ENCODE data around the gene NELFA.
"Not testable (repeated sequence)": the region's sequence is repeated elsewhere in the genome, so short reads cannot be mapped to it uniquely, and the experiment has no call there.

The NELFA gene

DNA sequence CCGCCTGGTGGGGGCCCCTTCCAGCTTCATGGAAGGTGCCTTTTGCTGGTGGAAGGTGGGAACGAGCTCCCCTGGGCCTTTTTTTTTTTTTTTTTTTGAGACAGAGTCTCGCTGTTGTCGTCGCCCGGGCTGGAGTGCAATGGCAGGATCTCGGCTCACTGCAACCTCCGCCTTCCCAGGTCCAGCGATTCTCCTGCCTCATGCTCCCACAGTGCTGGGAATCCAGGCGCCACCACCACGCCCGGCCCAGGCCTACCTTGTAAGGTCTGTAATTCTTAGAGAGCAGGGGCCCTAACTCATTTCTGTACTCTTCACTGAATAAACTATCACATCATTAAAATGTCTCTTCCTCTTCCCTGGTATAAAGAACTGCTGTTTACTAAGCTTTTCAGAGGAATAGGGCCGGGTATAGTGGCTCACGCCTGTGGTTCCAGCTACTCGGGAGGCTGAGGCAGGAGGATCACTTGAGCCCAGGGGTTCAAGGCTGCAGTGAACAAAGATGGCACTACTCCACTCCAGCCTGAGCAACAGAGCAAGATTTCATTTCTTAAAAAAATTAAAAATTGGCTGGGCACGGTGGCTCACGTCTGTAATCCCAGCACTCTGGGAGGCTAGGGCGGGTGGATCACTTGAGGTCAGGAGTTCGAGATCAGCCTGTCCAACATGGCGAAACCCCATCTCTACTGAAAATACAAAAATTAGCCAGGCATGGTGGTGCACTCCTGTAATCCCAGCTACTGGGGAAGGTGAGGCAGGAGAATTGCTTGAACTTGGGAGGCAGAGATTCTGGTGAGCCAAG is 14.9 kb downstream of the NELFA start:
- DNase-seq (ENCODE audit: low spot score), result not testable (repeated sequence)

DNA sequence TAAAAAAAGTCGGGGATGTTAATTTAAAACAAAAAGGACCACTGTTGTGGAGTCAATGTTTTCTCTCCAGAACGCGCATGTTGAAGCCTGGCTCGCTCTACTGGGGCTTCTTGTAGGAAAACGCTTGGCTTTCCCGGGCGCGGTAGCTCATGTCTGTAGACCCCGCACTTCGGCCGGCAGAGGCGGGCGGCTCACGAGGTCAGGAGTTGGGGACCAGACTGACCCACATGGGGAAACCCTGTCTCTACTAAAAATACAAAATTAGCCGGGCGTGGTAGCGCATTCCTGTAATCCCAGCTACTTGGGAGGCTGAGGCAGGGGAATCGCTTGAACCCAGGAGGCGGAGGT is 15.6 kb downstream of the NELFA start:
- DNase-seq (ENCODE audit: low spot score), result no peak

DNA sequence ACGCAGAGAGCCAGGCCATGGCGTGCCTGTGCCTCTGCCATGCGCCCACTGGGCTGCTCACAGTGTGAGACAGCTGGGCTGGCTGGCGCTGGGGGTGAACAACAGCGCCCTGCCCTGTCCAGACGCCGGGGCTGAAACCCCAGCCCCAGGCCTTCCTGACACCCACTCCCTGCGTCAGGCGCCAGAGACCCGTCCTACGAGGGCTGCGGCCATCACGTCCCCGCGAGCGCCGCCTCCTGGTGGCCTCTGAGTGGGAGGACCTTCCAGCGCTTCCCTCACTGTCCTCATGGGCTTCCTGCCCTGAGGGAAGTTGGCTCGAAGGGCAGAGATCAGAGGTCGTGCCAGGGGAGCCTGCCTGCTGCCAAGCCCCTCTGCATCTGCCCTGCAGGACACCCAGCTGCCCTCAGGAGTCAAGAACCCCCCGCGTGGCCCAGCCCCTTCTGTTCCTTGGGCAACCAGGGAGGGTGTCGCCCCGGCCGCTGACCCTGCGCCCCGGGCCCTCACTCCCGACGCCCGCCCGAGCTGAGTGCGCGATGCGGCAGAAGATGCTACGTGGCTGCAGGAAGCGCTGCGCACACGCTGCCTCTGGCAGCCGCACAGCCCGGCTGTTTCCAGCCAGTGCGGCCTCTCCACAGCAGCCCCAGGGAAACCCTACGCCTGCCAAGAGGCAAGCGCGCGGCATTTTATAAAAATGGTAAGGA is 16.2 kb downstream of the NELFA start:
- DNase-seq (ENCODE audit: low spot score), result no peak

DNA sequence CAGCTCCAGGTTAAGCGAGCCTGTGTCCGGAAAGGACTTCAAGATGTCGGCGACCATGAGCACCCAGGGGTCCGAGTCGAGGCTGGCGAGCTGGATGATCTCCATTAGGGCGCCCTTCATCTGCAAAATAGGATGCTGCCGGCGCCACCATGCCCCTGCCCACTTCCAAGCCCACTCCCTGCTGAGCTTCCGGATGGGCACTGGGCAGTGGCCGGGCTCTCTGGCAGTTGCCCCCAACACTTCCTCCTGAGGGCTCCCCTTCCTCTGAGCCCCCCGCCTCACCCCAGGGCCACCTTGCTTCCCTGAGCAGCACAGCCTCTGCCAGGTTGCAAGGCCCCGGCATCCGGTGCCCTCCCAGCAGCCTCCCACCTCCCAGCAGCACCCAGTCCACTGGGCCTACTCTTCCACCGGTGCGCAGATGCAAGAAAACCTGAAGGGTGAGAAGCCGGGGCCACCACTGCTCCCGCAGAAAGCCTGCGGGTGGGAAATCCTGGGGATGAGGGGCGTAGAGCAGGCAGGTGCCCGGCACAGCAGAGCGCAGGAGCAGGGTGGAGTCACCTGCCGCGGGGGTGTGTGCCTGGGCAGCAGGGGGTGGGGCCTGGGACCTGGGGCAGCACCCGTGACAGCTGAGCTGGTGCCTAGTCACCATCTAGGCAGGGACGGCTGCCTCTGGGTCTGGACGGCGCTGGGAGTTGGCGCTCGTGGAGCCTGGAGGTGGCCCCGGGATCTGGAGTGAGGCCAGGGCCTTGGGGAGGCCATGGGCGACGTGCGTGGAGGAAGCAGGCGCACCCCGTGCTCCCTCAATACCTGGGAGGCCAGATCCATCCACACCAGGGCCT is 17.0 kb downstream of the NELFA start:
- no peak for DNase-seq (ENCODE audit: low spot score)

DNA sequence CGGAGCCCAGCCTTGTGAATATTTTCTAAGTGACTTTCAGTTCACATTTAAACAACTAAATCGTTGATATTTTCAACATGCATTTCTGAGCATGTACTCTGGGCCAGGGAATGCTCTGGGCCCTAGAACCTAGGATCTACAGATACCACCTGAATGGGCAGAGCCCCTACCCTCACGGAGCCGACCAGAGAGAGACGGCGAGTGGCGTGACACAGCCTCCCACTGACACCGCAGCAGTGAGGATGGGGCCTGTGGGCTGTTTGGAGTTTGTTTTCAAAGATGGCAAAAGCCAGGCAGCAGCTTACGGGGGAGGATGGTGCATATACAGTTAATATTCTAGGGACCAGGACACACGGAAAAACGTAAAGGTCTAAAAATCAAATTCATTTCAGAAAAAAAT is 17.7 kb downstream of the NELFA start:
- no peak for DNase-seq (ENCODE audit: low spot score)

DNA sequence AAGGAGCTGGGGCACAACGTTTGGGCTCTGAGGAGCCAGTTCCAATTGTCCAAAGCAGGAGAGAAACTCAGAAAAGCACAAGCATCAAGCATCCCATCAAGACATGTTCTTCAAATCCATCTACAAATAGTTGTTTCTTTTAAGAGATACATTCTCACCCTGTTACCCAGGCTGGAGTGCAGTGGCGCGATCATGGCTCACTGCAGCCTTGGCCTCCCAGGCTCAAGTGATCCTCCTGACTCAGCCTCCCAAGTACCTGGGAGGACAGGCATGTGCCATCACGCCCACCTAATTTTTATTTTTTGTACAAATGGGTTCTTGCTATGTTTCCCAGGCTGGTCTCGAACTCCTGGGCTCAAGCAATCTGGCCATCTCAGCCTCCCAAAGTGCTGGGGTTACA is 18.1 kb downstream of the NELFA start:
- no peak for DNase-seq (ENCODE audit: low spot score)

DNA sequence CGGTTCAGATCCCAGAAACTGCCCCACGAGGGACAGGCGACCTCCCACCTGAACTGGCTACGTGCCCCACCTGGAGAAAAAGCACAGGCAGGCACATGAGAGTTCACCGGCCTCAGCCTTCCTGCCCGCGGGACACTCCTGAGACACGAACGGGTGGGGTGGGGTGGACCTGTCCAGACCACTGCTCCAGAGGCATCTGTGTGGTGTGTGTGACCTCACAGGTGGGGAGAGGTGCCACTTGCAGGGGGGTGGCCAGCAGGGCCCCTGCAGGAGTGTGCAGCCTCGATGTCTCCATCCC is 18.5 kb downstream of the NELFA start:
- DNase-seq (ENCODE audit: low spot score), result no peak

DNA sequence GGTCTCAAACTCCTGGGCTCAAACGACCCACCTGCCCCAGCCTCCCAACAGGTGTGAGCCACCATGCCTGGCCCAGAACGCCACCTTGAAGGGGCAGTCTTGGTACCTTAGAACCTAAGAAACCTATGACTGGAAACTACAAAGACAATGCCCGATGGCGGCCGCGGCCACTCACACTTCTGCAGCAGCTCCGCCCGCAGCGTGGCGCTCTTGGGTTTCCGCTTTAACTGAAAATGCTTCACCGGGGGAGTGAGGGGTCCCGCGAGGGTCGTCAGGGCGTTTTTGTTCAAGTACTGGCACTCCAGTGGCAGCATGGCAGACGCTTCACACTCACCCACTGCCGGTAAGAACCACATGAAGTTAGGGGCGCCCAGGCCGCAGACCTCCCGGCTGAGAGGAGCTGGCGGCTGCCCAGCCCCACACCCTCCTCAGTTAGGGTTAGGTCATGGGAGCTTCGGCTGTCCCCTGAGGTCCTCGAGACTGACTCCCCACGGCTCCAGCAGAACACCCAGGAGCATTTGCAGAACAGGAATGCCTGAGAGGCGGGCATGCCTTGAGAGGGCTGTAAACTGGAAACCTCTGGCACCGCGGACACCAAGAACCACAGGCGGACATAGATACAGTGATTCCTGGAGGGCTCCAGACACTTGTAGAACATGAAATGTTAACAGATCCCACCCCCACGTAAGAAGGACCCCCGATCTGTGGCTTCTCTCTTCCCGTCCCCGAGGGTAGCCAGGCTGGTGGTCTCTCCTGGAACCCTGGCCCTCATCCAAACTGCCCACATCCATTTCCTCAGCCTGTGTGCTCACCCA is 19.0 kb downstream of the NELFA start:
- no peak for DNase-seq (ENCODE audit: low spot score)

DNA sequence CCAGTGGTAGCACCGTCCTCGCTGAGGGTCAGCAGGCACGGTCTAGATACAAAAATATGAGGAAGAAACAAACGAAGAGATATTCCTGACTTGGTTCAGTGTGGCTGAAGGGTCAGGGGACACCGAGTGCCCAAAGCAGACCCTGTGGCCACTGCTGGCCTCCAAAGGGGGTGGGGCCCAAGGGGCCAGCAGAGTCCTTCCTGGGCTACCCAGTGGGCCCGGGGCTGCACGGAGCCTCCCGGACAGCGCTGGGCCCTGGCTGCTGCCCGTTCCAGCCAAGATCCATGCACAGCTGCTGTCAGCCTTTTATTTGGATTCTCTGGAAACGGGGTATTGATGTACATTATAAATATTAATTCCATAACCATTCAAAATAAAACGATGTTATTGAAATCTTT is 20.4 kb downstream of the NELFA start:
- no peak for DNase-seq (ENCODE audit: low spot score)

DNA sequence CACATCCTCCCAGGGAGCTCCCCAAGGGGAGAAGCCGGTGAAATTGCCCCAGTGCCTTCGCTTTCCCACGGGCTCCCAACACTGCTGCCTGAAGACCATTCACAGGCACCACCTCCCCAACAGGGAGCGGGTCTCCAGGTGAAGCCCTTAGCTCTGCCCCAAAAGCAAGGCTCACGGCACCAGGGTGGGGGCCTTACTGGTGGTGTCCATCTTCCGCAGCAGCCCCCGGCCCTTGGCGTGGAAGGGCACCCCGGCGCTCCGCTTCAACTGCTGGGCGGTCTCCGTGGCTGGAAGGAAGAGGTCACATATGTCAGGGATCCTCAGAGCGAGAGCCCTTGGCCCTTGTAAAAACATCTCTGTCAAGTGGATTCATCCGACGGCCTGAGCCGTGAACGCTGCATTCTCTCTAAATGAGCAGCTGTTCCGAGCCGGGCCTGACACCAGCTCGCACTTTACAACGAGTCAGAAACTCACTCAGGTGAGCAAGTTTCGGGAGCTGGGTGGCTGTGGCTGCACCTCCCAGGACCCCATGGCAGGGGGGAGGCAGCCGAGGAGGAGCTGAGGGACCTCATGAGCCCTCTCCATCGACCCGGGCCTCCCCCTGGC is 20.9 kb downstream of the NELFA start:
- DNase-seq (ENCODE audit: low spot score), result no peak

DNA sequence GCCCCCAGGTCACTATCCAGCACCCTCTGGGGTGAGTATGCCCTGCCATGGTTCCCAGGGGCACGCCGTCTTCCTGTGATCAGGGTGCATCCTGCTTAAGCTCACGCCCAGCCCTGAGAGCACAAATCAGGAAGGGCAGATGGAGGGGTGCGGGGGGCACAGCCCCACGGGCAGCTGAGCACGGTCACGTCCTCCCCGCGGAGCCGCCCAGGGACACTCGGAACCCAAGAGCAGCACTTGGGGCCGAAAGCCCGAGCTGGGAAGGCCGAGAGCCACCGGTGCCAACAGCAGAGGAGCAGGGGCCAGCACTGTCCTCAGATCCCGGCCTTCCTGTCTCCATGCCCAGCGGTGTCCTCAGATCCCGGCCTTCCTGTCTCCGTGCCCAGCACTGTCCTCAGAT is 21.5 kb downstream of the NELFA start:
- no peak for DNase-seq (ENCODE audit: low spot score)

DNA sequence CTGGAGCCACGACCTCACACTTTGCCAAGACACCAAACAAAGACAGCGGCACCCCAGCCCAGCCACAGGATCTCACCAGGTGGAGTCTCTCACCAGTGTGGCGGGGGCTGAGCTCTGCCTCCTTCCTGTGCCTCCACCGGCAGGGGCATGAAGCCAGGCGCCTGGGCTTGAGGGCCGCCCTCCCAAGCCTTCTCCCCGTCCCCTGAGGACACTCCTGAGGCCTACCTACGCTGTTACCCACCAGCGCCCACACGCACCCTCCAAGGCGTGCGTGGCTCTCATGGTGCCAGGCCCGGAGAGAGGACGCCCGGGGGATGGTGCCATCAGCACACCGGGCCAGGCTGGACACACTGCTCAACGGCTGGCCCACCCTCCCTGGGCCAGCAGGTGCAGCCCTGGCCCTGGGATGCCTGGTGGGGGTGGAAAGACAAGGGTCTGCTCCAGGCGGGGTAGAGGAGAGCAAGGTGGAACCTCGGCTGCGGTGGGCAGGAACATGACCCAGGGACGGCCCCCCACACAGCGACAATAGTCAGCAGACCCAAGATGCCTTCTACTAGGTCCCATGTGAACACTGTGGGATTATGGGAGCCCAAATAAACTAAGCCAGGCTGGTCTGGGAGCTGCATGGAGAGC is 22.1 kb downstream of the NELFA start:
- no peak for DNase-seq (ENCODE audit: low spot score)

DNA sequence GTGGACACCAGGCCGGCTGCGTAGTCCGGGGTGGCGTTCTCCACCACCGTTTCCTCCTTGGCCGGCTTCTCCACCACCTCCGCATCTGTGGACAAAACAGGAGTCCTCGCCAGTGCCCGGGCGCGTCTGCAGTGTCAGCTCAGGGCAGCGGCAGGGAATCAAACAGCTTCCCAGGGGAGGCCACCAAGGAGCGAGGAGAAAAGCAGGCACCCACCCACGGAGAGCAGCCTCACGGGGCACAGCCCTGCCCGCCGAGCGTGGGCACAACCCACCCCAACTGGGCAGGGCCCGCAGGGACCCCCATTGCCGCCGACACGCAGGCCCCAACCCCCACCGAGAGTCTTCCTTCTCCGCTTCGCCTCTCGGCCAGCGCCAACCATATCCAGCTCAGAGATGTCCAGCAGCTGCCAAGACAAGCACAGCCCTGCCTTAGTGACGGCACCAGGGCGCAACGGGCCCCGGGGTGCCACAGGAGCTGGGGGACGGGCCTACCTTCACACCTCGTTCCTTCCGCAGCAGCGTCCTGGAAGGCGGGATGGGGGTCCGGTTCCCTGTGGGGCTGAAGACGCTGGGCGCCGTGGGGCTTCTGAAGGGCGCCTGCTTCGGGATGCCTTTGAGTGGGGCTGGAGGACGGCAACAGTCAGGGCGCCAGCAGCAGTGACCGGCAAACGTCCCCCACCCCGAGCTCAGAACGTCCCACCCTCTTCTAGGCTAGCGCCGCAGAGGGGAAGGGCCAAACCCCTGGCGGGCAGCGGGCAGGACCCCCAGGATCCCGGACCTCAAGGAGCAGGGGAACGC is 22.8 kb downstream of the NELFA start:
- DNase-seq (ENCODE audit: low spot score), result no peak

DNA sequence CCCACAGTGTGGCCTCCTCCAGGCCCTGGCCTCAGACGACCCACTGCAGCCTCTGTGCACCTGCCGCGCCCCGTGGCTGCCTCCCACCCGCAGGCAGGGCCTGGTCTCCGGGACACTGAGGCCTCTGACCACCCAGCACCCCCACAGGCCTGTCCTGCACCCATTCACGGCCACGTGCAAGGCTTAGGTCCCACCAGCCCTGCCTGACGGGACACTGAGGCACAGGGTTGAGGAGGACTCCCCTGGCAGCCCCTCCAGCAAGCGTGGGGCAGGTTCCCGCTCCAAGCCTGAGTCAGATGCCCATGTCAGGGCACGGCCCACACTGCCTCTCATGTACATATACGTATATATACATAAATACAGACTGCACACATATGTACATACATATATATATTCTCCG is 23.5 kb downstream of the NELFA start:
- DNase-seq (ENCODE audit: low spot score), result no peak

DNA sequence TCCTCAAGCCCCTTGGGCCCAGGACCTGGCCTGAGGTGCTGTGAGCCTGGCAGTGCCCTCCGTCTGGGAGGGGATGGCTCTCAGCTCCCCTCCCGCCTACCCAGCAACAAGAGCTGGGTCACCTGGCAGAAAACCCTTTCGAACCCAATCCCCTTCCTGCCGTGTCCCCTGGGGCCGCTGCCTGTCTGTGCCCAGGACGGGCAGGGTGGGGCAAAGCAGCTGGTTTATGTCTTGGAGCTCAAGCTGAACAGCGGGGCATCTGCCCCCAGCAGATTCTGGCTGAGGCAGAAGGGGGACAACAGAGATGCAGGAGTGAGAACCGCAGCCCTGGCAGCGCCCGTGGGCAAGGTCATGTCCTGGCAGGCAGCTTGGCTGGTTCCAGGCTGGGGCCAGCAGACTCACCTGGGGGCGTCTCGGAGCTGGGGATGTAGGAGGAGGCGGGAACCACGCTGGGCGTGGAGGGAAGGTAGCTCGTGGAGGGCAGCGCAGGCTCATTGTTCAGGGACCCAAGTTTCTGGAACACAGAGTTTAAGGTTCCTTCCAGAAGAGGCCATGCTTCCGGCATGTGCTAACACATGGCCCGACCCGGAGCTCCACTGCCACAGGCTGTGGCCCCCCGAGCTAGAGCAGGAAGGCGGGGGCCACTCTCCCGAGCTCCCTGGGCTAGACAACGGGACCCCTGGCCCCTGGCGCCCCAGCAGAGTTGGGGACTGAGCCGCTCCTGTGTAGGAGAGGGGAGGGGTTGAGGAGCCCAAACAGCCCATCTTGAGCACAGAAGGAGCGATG is 24.2 kb downstream of the NELFA start:
- no peak for DNase-seq (ENCODE audit: low spot score)

DNA sequence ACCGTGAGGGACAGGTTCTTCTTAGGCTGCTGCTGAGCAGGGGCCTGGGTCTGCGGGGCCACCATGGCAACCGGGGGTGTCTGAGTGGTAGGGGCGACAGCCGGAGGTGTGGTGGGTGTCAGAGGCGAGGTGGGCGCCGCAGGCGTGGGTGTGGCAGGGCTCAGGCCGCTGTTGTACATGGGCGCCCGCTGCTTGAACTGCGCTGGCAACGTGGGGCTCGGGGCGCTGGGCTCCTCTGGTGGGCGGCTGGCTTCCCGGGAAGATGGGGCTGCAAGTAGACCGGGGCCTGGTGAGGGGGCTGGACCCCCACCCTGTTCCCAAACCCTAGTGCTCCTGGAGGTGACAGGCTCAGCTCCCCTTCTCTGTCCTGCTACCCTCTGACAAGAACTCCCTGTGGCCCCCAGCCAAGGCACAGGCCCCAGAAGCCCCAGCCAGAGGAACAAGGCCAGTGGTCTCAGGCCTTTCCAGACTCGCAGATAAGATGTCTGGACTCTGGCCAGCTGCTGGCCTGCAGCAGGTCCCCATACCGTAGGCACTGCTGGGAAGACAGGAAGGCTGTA is 24.8 kb downstream of the NELFA start:
- DNase-seq (ENCODE audit: low spot score), result no peak

DNA sequence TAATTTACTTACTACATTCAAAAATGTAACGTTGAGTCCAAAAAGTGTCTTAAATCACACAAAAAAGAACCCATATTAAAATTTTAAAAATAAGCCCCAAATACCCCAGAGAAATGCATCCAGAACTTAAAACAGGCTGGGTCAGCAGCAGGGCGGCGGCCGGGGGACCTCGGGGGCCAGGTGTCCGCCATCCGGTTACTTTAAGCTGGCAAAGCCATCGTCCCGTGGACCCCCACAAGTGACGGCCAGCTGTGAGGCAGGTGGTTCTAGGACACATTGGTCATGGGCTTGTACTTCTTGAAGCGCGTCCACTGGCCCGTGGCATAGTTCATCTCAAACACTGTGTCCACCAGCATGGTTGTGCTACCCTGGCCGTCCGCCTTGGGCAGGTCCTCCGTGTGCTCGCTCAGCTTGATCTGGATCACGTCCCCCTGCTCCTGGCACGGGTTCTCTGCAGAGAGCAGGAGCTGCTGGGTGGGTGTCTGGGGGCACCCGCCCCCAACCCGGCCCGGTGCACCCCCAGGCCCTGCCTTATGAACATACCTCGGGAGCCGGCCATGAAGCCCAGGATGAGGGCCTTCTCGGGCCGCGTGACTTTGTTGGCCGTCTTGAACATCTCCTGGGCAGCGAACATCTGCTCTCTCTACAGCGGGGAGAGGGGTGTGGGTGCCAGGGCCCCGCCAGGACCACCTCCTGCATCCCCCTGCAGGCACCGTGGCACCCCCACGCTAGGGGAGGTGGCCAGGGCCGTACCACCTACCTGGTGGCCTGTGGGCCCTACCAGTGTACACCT is 25.5 kb downstream of the NELFA start:
- DNase-seq (ENCODE audit: low spot score), result no peak
